H1 (cell line): Measurements from ENCODE around the gene CD47. TPM values are rescaled to one million over a fixed set of nuclear protein-coding genes. Genes with fewer than 3 reads are reported as not detected.

Experiments used
- RXRA ChIP-seq: IDR thresholded peaks from 2 replicates; pipeline ENCODE4 v1.6.1; 2011; ENCODE audit warnings: low read depth, mild to moderate bottlenecking, low read length, moderate library complexity; ENCODE audit not compliant: insufficient read depth
- TAF7 ChIP-seq: optimal IDR thresholded peaks from 2 replicates; pipeline ENCODE3; 2011; ENCODE audit warnings: low read depth, mild to moderate bottlenecking, inconsistent platforms, low read length, moderate library complexity, borderline replicate concordance
- polyA plus RNA-seq, 7 experiments: library from polyadenylated mRNA; depleted of rRNA in 3 of 7; stranded (reverse) in 5 of 7; unstranded in 2 of 7; fragments of >200 nt in 5 of 7; fragments of 200-250 nt in 2 of 7; gene quantifications; 1 replicate in 5 of 7; 2 replicates in 1 of 7; 4 replicates in 1 of 7; pipeline versions ENCODE4 v1.2.1 to v1.2.3, GENCODE V29; 2011 to 2013; ENCODE audit warnings: missing spikeins in 2 of 7, mixed read lengths in 2 of 7
- total RNA-seq: library from RNA; stranded (reverse); fragmentation: NEBNext Ultra II Directional; extraction: Animal tissue kit (Norgen Biotek cat#: 25700); gene quantifications from 2 replicates; pipeline ENCODE4 v1.2.1, GENCODE V29; 2021

The CD47 gene
- total and polyA plus RNA-seq, 2 of the 8 experiments (the other 6 are each of a cell fraction or from before 2014, with no cell fraction given) = 14.4 to 19.3 TPM

- TF ChIP-seq TAF7 = no peak
- TF ChIP-seq RXRA = no peak
Measured at GRCh38 chr3:108098003-108098370, 7.2 kb upstream of the CD47 start (continued).
